IPS-15b (cell line): ENCODE measurements around the gene SVOPL.
A peak's percentile ranks its signal among the peaks of the same experiment; 100 is the strongest.

Experiments used
- H3K27me3 ChIP-seq: one replicate; pipeline ENCODE4 v1.6.1; 2013; ENCODE audit warnings: low read length; ENCODE audit not compliant: control insufficient read depth, insufficient read depth
- H3K36me3 ChIP-seq: one replicate; pipeline ENCODE4 v1.6.1; 2013; ENCODE audit warnings: low read length; ENCODE audit not compliant: control insufficient read depth, insufficient read depth
- H3K4me1 ChIP-seq: one replicate; pipeline ENCODE4 v1.6.1; 2013; ENCODE audit warnings: mild to moderate bottlenecking, low read length; ENCODE audit not compliant: control insufficient read depth, insufficient read depth
- H3K4me3 ChIP-seq: one replicate; pipeline ENCODE4 v1.5.1; 2013; ENCODE audit warnings: low read depth, low read length
- H3K9ac ChIP-seq: one replicate; pipeline ENCODE4 v1.6.1; 2013; ENCODE audit warnings: low read depth, mild to moderate bottlenecking, low read length
- H3K9me3 ChIP-seq: one replicate; pipeline ENCODE4 v1.6.1; 2013; ENCODE audit warnings: mild to moderate bottlenecking, low read length; ENCODE audit not compliant: control insufficient read depth, insufficient read depth

Gene SVOPL

GRCh38 chr7:138667535-138668228 lies 33.5 kb downstream of the SVOPL start:
- H3K27me3 ChIP-seq = no peaks in the 10 kb centered on the region
- peaks cover 27% of the 10 kb centered on the region for H3K4me1 ChIP-seq
- H3K36me3 ChIP-seq = no peaks in the 10 kb centered on the region
- no peak overlapping the region for H3K4me3 ChIP-seq
- no peaks in the 10 kb centered on the region for H3K9me3 ChIP-seq
- no peak overlapping the region for H3K9ac ChIP-seq

DNA sequence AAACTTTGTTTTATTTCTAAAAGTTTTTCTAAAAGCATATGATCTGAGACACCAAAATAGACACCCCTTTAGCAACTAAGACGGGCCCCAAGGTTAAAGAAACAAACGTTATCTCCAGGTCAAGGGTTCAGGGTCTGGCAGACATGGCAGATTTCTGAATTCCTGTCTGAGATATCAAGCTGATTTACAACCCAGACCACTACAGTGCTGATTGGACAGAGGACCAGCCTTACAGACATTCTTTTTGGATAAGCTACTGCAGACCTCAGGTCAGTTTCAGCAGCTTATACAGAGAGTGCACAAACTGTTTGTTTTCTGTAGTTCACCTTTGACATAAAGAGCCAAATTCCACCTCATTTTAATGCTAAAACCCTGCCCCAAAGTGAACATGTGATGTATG lies 34.8 kb downstream of the SVOPL start:
- H3K36me3 ChIP-seq = no peaks in the 10 kb centered on the region
- H3K4me1 ChIP-seq = peaks cover 28% of the 10 kb centered on the region
- no peak overlapping the region for H3K4me3 ChIP-seq
- H3K9ac ChIP-seq = no peak overlapping the region
- no peaks in the 10 kb centered on the region for H3K9me3 ChIP-seq
- no peaks in the 10 kb centered on the region for H3K27me3 ChIP-seq

DNA sequence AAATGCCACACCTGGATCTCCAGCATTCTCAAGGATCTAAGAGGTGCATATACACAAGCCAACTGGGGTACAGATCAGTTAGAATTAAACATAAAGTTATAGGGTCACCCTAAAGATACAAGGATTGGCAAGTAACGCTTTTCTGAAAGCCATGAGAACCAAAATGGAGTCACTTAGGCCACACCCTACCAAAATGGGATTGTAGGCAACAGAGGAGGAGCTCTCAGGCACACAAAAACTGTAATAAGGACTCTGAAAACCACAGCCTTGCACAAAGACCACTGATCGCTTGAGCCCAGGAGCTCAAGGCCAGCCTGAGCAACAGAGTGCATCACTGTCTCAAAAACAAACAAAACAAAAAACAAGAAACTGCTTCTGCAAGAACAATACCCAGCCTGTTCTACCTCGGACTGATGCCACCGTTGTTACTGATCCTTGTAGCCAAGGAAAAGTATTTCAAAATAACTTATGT lies 35.5 kb downstream of the SVOPL start:
- Histone ChIP-seq H3K27me3 (no peaks in the 10 kb centered on the region), H3K4me3 (no peak overlapping the region), H3K4me1 (peaks cover 28% of the 10 kb centered on the region), H3K36me3 (no peaks in the 10 kb centered on the region), H3K9ac (no peak overlapping the region), H3K9me3 (no peaks in the 10 kb centered on the region)

DNA sequence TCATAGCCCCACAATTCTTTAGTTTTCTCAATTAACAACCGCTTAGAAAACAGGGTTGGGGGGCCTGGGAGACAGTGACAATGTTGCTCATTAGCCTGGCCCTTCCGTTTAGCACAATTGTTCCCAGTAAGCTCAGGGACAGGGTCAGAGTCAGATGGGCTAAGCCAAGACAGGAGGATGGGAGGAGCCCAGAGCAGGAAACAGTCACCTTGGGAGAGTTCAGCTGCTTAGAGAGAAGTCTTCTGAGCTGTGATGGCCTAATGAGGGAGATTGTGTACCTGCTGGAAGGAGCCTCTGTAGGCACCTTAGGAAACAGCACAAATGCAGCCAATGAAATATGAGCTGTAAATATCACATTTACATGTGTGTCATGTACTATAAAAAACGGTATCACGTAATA lies 35.9 kb downstream of the SVOPL start:
- H3K4me3 ChIP-seq = no peak overlapping the region
- no peak overlapping the region for H3K9ac ChIP-seq
- no peaks in the 10 kb centered on the region for H3K36me3 ChIP-seq
- H3K9me3 ChIP-seq = no peaks in the 10 kb centered on the region
- peaks cover 28% of the 10 kb centered on the region for H3K4me1 ChIP-seq
- H3K27me3 ChIP-seq = no peaks in the 10 kb centered on the region

- H3K4me3 ChIP-seq = peak overlapping the region; percentile 57
- no peaks in the 10 kb centered on the region for H3K9me3 ChIP-seq
- no peaks in the 10 kb centered on the region for H3K27me3 ChIP-seq
- peak overlapping the region; percentile 63 for H3K9ac ChIP-seq
- H3K36me3 ChIP-seq = no peaks in the 10 kb centered on the region
- peaks cover 25% of the 10 kb centered on the region for H3K4me1 ChIP-seq
Observed at GRCh38 chr7:138663725-138664710, 37.1 kb downstream of the SVOPL start.

DNA sequence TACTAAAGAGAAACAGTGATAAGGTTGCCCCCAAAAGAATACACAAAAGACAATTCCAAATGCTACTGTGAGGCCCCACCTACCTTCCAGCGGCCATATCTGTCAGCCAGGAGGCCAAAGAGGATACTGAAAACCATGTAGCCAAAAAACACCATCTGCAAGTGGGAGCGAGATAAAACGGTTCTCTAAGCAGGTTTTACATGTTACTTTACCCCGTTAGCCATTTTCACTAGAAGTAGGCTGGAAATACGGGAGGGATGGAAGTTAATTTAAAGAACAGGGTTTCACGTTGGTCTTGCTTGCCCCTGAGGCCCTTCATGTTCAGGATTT lies 38.2 kb downstream of the SVOPL start:
- Histone ChIP-seq H3K9ac (no peak overlapping the region), H3K4me1 (peaks cover 22% of the 10 kb centered on the region), H3K9me3 (no peaks in the 10 kb centered on the region)

DNA sequence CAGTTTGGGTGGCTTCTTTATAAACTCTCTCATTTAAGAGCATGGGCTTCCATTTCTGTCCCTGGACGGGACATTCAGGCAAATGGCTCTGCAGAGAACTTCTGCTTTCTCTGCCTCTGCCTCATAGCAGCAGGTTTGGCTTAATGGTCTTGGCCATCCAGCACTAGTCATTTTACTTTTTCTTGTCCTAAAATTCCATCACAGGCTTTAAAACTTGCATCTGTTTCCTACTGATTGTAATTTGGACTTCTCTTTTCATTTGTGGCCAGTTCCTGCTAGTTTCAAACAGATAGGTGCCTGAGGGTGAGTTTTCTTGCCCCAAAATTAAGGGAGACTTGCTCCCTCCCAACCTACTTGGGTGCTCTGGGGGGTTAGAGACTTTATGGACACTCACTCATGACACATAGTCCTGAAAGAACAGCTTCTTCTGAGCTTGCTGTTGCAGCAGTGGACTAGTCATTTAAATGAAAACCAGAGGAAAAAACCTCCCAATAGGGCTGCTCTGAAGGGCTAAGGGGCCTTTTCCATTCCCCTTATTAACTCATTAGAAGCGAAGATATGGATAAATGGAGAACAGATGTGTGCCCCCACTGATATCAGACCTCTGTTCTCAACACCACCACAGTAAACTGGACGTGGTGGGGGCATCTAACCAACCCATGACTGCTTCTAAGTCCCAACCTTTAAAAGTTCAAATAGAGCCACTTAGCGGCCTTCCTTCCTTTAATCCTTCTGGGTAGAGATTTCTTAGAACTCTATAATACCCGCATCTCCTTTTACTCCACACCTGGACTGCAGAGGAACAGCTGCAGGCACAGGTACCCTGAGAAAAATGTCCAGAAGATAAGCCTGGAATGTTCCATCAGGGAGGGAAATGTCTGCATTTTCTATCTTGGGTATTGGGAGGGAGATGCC lies 38.8 kb downstream of the SVOPL start:
- H3K9me3 ChIP-seq = no peaks in the 10 kb centered on the region
- no peaks in the 10 kb centered on the region for H3K27me3 ChIP-seq
- H3K4me1 ChIP-seq = peaks cover 16% of the 10 kb centered on the region
- H3K9ac ChIP-seq = no peak overlapping the region
- H3K36me3 ChIP-seq = no peaks in the 10 kb centered on the region
- no peak overlapping the region for H3K4me3 ChIP-seq

More for the DNA sequence above, 38.2 kb downstream of the SVOPL start:
- no peaks in the 10 kb centered on the region for H3K36me3 ChIP-seq
- H3K27me3 ChIP-seq = no peaks in the 10 kb centered on the region
- no peak overlapping the region for H3K4me3 ChIP-seq

GRCh38 chr7:138661069-138661635 lies 40.0 kb downstream of the SVOPL start:
- Histone ChIP-seq H3K4me3 (no peak overlapping the region), H3K27me3 (no peaks in the 10 kb centered on the region), H3K9me3 (no peaks in the 10 kb centered on the region), H3K9ac (no peak overlapping the region), H3K4me1 (peaks cover 15% of the 10 kb centered on the region), H3K36me3 (no peaks in the 10 kb centered on the region)

GRCh38 chr7:138658889-138659288 lies 42.3 kb downstream of the SVOPL start:
- H3K4me3 ChIP-seq = no peak overlapping the region
- no peaks in the 10 kb centered on the region for H3K36me3 ChIP-seq
- H3K9me3 ChIP-seq = no peaks in the 10 kb centered on the region
- H3K4me1 ChIP-seq = peaks cover 10% of the 10 kb centered on the region
- no peak overlapping the region for H3K9ac ChIP-seq
- H3K27me3 ChIP-seq = no peaks in the 10 kb centered on the region

DNA sequence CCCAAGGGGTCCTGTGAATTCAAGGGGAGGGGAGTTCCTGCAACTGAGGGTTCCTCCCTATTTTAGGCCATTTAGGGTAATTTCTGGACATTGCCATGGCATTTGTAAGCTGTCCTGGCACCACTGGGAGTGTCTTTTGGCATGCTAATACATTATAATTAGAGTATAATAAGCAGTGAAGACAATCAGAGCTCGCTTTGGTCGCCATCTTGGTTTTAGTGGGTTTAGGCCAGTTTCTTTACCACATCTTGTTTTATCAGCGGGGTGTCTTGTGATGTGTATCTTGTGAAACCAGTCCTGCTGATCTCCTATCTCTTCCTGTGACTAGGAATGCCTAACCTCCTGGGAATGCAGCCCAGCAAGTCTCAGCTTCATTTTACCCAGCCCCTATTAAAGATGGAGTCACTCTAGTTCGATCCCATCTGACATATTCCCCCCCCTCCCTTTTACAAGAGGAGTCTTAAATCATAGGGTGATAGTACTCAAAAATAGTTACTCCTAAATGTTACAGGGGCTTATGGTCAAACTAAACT lies 43.2 kb downstream of the SVOPL start:
- no peaks in the 10 kb centered on the region for H3K9me3 ChIP-seq
- no peaks in the 10 kb centered on the region for H3K36me3 ChIP-seq
- no peaks in the 10 kb centered on the region for H3K27me3 ChIP-seq
- H3K9ac ChIP-seq = no peak overlapping the region
- no peak overlapping the region for H3K4me3 ChIP-seq
- H3K4me1 ChIP-seq = peaks cover 3% of the 10 kb centered on the region

GRCh38 chr7:138656952-138657351 lies 44.2 kb downstream of the SVOPL start:
- no peaks in the 10 kb centered on the region for H3K27me3 ChIP-seq
- no peaks in the 10 kb centered on the region for H3K36me3 ChIP-seq
- no peaks in the 10 kb centered on the region for H3K4me1 ChIP-seq
- H3K9ac ChIP-seq = no peak overlapping the region
- H3K4me3 ChIP-seq = no peak overlapping the region
- H3K9me3 ChIP-seq = no peaks in the 10 kb centered on the region
